ENCODE data around the gene NPTXR.

DNA sequence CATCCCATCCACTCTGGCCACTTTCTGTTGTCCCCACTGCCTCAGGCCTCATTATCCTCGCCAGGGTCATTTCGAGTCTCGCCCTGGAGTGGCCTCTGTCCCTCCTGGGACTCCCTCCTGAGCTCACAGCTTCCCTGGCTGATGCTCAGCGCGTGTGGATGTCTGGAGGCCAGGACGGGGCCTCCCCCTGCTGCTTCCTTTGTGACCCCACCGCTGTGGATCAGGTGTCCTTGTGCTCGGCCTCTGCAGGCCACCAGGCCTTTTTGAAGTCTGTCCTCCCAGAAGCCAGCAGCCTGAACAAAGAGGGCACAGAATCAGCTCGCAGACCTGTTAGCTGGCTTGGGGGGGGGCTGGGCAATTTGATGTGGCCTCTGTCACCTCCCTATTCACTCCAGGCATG lies 14.7 kb upstream of the NPTXR start:
- no peak for TF ChIP-seq POLR2A (IDR thresholded peaks at IDR 0.05)
- TF ChIP-seq, protein P1, sequence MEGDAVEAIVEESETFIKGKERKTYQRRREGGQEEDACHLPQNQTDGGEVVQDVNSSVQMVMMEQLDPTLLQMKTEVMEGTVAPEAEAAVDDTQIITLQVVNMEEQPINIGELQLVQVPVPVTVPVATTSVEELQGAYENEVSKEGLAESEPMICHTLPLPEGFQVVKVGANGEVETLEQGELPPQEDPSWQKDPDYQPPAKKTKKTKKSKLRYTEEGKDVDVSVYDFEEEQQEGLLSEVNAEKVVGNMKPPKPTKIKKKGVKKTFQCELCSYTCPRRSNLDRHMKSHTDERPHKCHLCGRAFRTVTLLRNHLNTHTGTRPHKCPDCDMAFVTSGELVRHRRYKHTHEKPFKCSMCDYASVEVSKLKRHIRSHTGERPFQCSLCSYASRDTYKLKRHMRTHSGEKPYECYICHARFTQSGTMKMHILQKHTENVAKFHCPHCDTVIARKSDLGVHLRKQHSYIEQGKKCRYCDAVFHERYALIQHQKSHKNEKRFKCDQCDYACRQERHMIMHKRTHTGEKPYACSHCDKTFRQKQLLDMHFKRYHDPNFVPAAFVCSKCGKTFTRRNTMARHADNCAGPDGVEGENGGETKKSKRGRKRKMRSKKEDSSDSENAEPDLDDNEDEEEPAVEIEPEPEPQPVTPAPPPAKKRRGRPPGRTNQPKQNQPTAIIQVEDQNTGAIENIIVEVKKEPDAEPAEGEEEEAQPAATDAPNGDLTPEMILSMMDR (IDR thresholded peaks at IDR 0.05 in 8 of 11, conservative IDR thresholded peaks at IDR 0.05 in 3 of 11): no peak

Measured in spleen (tissue), 7 donors.